GM19239 (cell line): Measurements from ENCODE around the gene MAPK8IP3.

Experiments
- DNase-seq: peaks from one replicate; pipeline ENCODE4 v3.0.0; 2011; ENCODE audit warnings: low spot score; ENCODE audit not compliant: insufficient read length
- FAIRE-seq: peaks from 2 replicates; lab custom pipeline; 2011; peaks lifted over from hg19 to GRCh38; lab: Jason Lieb, UNC

Gene MAPK8IP3

DNA sequence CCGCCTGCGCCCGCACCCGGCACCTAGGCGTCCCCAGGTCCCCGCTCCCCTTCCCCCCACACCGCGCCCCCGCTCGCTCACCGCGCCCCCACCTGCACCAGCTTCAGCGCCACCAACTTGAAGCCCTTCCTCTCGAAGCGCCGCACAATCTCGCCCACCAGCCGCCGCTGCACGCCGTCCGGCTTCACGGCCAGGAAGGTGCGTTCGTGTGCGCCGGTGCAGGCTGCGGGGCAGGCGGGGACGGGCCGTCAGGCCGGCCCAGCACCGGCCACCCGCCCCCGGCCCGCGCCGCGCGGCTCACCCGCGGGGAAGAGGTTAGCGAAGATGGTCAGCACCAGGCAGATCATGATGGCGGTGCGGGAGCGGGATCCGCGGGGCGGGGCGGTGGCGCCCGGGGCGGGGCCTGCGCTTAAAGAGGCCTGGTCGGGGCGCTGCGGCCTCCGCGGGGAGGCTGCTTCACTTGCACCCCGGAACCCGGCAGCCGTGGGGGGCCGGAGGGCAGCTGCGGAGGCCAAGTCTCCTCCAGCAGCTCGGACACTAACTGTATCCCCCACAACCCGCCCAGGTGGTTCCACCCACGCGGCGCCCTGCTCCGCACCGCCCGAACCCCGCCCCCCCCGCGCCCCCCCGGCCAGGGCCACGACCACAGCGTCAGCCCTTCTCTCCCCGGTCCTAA is 65.3 kb downstream of the MAPK8IP3 start, which contains the start of gene NME3:
Gene NME3 (minus strand): TSS at position 356 of the 676 bp plus-strand sequence. CDS start 9 bp downstream, at position 347.
- peak; percentile 95 for DNase-seq
- FAIRE-seq = peak; percentile 66

DNA sequence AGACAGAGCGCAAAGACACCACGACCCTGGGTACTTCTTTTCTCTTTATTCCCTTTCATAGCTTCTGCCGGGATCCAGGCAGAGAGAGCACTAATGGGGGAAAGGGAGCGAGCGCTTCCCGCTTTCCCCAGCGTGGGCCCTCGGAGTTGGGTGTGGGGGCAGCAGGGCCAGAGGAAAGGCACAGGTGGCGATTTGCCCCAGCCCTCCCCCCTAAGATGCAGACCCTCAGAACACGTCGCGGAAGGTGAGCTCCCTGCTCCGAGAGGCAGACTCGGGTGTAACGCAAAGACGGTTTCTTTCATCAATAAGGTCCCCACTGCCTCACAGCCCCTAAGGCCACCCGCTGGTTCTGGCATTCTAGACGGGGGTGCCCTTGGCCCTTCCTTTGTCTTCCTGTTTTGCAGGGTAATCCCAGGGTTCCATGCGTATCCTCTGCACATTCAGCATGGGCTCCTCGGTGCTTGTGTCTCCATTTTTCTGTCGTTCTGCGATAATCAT is 65.9 kb downstream of the MAPK8IP3 start:
- DNase-seq (no peak), FAIRE-seq (peak; percentile 57)

DNA sequence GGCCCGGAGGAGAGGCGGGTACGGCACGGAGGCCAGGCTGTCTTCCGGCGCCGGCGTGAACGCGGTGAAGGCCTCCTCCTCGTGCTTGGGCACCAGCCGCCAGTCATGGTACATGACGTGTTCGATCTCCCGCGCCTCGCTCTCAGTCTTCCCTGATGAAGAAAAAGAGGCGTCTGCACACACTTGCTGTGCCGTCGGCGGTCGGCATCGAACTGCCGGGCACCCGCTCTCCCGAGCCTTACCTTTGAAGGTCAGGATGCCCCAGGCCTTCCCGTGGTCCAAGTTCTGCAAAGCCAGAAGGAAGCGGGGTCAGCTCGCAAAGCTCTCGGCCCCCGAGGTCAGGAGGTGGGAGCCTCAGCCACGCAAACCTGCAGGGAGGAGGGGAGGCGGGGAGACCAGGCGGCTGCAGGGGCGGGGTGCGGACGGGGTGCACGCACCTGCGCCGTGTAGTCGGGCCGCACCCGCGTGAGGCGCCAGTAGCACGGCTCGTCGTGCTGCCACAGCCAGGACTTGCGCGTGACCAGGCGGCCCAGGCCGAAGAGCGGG is 66.4 kb downstream of the MAPK8IP3 start, which contains the start of gene EME2:
Gene EME2 (plus strand): TSS at position 449 of the 546 bp plus-strand sequence. CDS start 418 bp downstream, outside the sequence.
- FAIRE-seq (no peak), DNase-seq (no peak)

DNA sequence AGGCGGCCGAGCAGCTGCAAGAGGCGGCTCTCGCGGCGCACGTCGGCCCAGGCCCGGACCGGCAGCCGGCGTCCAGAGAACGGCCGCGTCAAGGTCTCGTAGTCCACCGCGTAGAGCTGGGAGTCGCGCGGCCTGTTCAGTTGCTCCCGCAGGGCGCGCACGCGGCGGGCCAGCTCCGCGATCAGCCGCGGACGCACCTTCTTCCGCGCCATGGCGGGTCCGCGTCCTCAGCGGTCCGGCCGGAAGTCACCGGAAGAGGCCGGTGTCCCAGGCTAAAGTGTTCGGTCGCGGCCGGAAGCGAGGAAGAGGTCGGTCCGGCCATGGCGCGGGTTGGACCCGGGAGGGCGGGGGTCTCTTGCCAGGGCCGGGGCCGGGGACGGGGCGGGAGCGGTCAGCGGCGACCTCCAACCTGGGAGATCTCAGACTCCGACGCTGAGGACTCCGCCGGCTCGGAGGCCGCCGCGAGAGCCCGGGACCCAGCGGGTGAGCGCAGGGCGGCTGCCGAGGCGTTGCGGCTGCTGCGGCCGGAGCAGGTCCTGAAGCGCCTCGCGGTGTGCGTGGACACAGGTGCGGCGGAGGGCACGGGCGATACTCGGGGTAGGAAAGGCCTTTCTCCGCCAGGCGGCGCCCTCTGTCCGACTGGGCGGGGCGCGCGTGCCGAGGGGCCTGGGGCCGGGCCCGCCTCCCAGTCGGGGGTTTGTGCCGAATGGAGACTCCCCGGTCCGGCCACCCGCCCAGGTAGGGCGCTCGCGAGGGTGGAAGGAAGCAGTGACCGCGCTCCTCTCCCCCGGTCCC is 67.1 kb downstream of the MAPK8IP3 start, which contains the start of gene MRPS34:
Gene MRPS34 (minus strand): TSS at position 227 of the 795 bp plus-strand sequence. CDS start 15 bp downstream, at position 212.
- DNase-seq = peak; percentile 88
- peak; percentile 92 for FAIRE-seq

DNA sequence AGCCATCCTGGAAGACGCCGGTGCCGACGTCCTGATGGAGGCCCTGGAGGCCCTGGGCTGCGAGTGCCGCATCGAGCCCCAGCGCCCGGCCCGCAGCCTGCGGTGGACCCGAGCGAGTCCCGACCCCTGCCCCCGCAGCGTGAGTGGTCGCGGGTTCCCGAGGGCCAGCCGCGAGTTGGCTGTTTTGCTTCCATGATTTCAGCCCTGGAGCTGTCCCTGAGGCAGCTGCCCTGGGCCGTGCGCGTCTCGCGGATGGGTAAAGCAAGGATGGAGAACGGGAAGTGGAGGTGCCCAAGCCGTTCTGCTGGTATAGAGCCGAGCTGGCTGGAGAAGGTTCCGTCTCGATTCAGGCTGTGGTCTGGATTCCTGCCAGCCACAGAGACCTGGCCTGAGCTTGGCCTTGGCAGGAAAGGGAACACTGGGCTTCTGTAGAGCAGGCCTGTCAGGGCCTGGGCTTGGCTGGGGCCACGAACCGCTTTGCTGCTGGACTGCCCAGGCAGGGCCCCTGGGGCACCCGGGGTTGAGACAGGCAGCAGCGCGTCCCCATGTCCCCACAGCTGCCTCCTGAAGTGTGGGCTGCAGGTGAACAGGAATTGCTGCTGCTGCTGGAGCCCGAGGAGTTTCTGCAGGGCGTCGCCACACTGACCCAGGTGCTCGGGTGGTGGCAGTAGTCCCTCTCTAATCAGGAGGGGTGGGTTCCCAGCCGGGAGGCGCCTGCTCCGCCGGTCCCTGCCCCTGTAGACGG is 67.9 kb downstream of the MAPK8IP3 start:
- DNase-seq (no peak), FAIRE-seq (no peak)

DNA sequence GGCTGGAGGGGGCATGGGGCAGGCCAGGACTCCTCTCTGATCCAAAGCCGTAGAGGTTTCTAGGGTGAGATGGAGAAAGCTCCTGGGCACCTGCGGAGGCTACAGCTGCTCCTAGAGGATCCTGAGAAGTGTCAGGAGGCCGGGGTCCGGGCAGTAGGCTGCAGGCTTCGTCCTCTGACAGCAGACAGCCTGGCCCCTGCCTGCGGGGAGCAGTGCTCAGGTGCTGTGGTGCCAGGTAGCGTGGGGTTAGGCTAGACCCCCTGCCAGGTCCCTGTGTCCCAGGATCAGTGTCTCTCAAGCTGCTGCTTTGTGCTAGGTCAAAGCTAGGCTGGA is 68.4 kb downstream of the MAPK8IP3 start:
- FAIRE-seq = no peak

DNA sequence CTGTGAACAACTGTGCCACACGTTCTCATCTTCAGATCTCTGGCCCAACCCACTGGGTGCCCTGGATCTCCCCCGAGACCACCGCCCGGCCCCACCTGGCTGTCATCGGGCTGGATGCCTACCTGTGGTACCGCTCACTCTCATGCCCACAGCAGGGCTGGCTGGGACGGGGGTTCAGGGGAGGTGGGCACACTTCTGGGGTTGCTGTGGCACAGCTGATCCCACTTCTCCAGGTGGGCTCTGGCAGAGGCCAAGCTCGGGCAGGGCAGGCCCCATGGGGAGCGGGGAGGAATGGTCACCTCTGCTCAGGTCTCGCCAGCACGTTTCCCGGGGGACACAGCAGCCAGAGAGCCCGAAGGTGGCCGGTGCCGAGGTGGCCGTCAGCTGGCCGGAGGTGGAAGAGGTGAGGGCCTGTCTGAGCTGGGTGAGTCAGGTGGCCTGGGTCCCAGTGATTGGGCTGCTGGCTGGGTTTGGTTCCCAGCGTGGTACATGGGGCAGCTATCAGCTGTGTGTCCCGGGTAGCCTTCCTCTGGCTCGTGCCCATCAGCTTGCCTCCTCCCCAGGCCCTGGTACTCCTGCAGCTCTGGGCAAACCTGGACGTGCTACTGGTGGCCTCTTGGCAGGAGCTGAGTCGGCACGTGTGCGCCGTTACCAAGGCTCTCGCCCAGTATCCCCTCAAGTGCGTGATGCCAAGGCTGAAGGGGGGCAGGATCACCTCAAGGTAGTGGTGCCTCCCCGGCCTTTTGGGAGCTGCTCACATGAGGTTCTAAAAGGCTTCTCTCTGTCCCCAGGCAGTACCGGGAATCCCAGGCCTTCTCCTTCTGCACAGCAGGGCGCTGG is 69.2 kb downstream of the MAPK8IP3 start:
- FAIRE-seq (no peak), DNase-seq (no peak)

More for the DNA sequence above, 68.4 kb downstream of the MAPK8IP3 start:
- no peak for DNase-seq

DNA sequence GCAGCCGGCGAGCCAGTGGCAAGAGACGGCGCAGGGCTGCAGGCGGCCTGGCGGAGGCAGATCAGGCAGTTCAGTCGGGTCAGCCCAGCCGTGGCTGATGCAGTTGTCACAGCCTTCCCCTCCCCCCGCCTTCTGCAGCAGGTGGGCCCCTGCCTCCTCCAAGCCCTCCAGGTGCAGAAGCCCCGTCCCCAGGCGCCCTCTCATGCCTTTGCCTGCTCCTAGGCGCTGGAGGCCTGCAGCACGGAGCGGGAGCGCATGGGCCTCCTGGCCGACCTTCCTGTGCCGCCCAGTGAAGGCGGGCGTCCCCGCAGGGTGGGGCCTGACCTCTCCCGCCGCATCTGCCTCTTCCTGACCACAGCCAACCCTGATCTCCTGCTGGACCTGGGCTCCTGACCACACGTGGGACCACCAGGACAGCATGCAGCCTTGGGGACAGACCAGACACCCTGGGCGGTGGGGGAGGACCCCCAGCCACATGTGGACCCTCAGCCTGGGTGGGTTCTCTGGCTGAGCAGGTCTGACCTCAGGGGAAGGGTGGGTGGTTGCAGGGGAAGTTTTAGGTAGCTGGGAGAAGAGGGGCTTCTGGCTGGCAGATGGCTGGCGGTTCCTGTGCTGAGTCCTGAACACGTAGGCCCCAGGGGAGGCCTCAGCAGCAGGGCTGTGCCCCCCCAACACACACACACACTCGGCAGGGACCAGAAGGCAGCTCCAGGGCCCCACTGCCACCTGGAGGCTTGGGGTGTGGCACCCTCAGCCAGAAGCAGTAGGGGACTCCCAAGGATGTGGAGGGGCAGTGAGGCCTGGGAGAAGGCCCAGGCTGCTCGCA is 70.1 kb downstream of the MAPK8IP3 start:
- no peak for DNase-seq
- FAIRE-seq = no peak

DNA sequence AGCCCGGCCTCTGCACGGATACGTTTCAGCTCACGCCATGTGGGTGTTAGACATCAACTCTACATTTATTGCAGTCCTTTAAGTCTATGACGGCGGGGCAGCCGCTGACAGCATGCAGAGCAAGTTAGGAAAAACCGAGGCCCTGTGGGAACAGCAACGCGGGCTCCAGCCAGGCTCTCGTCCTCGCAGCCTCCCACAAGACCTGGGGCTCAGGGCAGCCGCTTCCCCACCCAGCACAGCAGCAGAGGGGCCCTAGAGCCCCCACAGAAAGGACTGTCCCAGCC is 70.6 kb downstream of the MAPK8IP3 start:
- FAIRE-seq (no peak), DNase-seq (no peak)

DNA sequence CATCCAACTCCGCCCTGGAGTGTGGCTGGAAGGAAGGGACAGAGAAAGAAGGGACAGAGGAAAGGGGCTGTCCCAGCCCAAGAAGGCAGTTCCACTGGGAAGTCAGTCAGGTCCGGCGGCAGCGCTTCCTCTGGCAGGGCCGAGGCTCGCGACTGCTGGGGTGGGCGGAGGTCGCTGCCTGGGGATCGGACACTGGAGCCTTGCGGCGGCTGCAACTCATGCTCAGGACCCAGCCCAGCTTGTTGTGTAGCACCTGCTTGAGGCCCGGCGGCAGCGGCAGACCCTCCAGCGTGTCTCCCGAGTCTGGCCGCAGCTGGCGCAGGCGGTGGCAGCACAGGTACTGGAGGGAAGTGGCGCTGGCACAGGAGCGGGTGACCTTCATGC is 71.0 kb downstream of the MAPK8IP3 start:
- no peak for FAIRE-seq
- DNase-seq = no peak

DNA sequence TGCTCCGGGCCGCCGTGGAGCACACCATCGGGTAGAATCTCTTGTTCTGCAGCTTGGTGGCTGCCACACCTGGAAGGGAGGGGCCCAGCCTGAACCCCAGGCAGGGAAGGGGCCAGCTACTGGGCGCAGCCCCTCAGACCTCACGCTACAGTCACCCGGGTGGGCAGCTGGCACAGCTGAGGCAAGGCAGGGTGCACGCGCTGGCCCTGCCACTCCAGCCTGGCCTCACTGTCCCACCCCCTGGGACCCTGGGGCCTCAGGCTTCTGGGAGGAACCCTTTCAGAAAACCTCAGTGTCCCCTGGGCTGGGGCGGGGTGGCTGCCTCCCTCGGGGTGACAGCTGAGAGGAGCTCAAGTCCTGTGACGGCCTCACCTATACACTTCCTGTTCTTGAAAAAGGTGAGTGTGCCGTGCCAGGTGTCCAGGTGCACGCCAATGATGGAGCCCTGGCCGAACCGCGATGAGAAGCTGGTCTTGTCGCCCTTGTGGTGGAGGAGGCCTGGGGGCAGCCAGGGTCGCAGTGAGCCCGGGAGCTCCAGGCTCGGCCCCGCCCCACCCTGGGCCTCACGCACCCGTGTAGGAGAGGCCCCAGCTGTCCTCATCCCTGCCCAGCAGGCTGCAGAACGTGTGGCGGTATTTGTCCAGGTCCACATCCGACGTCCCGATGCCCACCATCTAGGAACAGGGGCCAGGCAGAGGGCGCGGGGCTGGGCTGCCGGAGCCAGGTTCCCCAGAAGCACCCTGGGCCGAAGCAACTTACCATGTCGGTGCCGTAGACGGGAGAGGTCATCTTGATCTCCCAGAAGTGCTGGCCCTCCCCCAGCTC is 71.6 kb downstream of the MAPK8IP3 start:
- FAIRE-seq = no peak
- DNase-seq = no peak

DNA sequence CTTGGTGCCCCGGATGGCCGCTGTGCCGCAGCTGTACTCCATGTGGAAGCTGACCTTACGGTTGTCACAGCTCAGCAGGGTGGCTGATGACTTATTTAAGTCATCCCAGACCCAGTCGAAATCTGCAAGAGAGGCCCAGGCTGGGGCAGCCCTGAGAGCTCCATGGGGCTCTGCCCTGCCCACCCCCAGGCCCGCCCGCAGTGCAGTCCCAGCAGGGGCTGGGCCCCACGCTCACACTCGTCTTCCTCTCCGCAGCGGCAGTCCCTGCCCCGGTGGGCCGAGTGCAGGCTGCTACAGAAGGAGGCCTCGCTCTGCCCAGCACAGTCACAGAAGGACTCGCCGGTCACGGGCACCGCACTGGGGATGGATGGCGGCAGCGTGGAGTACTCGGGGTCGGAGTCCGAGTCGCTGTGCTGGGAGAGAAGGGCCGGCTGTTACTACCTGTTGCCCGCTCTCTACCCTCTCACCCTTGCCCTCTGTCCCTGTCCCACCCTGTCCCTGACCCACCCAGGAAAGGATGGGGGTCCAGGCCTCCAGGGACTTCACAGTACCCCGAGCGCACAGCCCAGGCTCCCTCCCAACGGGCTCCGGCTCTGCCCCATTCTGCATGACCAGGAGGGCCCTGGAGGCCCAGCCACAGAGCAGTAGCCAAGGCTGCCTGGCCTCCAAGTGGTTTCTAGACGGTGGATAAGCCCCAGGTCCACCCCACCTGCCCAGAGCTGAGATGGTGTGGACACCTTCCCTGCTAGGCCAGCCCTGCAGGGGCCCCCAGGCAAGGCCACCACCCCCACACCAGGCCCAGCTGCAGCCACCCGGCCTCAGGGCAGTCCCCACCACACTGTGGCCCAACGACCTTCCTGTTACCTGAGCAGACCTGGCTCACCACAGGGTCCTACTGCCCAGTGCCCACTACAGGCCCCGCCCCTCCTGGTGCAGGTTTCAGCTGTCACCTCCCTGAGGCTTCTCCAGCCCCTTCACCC is 72.5 kb downstream of the MAPK8IP3 start:
- FAIRE-seq = no peak
- DNase-seq = no peak

DNA sequence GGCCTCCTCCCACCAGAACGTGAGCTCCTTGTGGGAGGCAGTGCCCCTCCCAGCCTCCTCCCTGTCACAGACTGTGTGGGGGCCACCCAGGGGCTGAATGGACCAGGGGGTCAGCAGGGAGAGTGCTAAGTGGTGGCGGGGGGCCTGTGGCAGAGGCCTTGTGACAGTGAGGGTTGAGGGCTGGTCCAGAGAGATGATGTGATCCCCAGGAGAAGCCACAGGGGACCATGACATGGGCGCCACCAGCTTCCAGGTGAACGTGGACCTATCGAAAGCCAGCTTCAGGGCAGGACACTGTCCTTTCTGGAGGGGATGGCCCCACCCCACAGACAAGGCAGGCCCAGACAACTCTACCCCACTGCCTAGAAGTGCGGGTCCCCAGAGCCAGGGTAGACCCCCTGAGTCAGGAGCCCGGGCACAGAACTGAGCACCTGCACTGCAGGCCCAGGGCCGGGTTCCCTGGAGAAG is 73.3 kb downstream of the MAPK8IP3 start:
- DNase-seq (no peak), FAIRE-seq (no peak)

DNA sequence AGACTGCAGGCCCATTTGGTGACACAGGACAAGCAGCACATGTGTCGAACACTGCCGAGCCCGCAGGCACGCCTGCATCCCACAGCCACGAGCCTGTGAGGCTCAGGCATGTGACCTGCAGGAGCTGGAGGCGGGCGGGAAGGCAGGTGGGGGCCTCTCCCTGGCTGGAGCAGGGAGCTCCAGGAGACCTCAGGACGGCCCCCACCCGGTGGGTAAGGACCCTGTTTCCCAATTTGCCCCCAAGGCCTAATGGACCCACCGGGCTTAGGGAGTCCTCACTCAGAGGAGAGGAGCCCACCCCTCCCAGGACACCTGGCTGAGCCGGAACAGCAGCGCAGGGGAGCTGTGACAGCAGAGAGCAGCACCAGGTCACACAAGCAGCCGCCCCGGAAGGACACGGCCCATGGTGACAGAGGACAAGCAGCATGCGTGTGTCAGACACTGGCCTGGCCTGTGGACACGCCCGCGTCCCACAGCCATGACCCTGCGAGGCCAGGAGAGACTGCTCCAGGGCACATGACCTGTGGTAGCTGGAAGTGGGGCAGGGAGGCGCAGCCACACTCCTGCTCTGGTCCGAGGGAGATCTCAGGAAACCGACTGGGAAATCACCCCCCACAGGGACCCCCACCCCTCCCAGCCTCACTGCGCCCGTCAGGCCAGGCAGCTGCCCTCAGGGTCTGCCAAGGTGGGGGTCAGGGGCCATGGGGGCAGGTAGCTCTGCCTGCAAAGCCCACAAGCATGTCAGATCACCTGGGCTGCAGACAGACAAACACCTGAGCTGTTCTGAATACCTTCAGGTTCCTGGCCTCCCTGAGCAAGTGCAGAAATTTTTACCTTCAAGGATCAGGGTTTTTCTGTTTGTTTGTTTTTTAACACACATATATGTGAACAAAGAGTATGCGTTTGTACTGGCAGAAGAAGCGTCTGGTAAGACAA is 74.0 kb downstream of the MAPK8IP3 start:
- no peak for FAIRE-seq

DNA sequence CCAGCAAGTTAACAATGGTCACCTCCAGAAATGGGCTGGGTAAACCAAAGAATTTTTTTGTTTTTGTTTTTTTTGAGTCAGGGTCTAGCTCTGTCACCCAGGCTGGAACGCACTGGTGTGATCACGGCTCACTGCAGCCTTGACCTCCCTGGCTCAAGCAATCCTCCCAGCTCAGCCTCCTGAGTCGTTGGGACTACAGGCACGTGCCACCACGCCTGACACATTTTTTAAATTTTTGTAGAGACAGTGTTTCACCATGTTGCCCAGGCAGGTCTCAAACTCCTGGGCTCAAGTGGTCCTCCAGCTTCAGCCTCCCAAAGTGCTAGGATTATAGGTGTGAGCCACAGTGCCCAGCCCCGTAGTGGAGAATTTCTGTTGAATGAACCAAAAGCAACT is 74.7 kb downstream of the MAPK8IP3 start:
- no peak for FAIRE-seq

More for the DNA sequence above, 74.0 kb downstream of the MAPK8IP3 start:
- no peak for DNase-seq

DNA sequence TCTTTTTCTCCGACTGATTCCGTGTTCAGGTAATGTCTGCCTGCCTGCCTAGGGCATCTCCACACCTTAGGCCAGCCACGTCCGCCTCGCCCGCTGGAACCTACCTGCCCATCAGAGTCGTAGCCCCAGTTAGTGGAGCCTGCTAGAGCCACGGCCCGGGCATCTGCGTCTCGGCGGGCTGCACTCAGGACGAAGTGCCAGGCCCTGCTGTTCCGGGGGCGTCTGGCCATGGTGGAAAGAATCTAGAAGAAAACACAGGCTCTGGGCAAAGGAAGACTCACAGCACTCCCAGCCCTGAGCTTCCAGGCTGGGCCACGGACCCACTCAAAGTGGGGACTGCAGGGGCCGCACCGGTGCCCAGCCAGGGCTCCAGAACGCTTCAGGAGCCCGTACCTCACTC is 75.3 kb downstream of the MAPK8IP3 start:
- FAIRE-seq (no peak), DNase-seq (no peak)

More for the DNA sequence above, 74.7 kb downstream of the MAPK8IP3 start:
- no peak for DNase-seq
